Limb (tissue), 2 donors: ENCODE data around the gene ITGA7.

Experiments used
- DNase-seq, 2 donors: peaks; one replicate each; pipeline ENCODE4 v3.0.0-alpha.2; 2016; ENCODE audit errors: extremely low spot score in 2 of 2

Gene ITGA7

DNA sequence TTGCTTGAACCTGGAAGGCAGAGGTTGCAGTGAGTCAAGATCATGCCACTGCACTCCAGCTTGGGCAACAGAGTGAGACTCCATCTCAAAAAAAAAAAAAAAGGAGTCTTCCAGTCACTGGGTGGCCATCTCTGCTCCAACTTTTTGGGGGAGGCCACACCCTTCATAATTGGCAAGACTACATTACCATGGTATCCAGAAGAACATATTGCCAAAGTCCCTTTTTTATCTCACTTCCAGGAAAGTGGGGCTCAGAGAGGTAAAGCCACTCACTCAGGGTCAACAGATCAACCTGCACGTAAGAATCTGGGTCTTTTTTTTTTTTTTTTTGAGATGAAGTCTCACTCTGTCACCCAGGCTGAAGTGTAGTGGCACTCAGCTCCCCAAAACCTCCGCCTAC lies 26.2 kb upstream of the ITGA7 start:
- DNase-seq, result no peak

DNA sequence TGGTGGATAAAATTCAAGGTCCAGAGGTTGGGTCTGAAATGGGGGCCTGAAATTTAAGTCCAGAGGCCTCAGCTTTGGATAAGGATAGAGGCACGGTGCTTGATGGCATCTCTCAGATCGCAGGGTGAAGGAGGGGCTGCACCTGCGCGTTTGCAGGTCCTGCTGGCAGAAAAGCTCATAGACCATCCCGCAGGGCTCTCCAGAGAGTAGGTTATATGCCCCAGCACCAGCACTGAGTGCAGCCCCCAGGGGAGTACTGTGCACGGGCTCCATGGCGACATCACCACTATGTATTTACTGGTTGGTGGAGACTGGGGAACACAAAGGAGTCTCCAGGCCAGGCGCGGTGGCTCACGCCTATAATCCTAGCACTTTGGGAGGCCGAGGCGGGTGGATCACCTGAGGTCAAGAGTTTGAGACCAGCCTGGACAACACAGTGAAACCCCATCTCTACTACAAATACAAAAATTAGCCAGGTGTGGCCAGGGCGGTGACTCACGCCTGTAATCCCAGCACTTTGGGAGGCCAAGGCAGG lies 25.4 kb upstream of the ITGA7 start:
- no peak for DNase-seq

GRCh38 chr12:55732288-55732687 lies 24.6 kb upstream of the ITGA7 start:
- DNase-seq, result no peak

GRCh38 chr12:55729819-55730818 lies 22.4 kb upstream of the ITGA7 start:
- DNase-seq, result peak; percentile 67 to 78

DNA sequence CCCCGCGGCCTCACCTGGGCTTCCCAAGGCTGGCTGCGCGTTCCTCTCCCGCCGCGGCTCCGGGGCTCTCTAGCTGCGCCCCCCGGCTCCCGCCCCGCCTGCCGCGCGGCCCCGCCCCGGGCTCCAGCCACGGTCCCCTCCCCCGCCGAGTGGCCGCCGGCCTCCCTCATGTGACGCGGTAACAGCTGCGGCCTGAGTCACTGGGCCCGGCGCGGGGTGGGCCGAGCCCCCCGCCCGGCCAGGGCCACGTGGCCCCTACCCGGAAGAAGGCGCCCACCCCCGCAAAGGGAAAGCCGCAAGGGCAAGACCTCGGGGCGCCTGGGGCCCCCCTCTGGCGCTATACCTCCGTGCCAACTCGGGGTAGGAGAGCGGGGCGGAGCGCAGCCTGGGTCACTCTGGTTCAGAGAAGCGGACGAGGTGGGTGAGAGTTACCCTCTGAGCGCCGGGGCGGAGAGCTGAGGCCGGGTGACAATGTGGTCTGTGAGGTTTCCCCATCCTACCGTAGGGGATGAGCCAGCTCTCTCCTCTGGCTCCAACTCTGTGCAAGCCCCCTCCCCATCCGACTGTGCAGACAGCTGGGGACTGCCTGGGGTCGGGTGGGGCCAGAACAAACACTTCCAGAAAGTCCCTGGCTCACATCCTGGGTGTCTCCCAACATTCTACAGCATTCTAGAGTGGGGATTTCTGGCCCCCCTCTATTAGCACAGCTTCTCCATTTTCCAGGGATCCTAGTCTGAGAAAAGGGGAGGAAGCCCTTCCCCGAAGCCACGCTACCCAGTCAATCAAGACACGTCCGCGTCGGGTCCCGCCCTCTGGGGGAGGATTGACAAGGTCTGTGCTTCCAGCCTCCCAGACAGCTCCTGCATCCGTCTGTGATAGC lies 21.5 kb upstream of the ITGA7 start, which contains the start of gene CD63:
Gene CD63, minus strand, starts transcription at position 71 of the 880 bp plus-strand sequence. CDS start 668 bp downstream, outside the sequence.
- DNase-seq, result peak; percentile 93 to 94

GRCh38 chr12:55728186-55728938 lies 20.7 kb upstream of the ITGA7 start:
- peak in 1 of 2 donors; percentile 88 for DNase-seq

- no peak for DNase-seq
These were observed 20.0 kb upstream of the ITGA7 start for GRCh38 chr12:55727643-55728185.

GRCh38 chr12:55726971-55727370 lies 19.3 kb upstream of the ITGA7 start:
- DNase-seq, result no peak

GRCh38 chr12:55725556-55725955 lies 17.9 kb upstream of the ITGA7 start:
- DNase-seq, result no peak

- no peak for DNase-seq
These were observed 17.2 kb upstream of the ITGA7 start for GRCh38 chr12:55724940-55725309.

DNA sequence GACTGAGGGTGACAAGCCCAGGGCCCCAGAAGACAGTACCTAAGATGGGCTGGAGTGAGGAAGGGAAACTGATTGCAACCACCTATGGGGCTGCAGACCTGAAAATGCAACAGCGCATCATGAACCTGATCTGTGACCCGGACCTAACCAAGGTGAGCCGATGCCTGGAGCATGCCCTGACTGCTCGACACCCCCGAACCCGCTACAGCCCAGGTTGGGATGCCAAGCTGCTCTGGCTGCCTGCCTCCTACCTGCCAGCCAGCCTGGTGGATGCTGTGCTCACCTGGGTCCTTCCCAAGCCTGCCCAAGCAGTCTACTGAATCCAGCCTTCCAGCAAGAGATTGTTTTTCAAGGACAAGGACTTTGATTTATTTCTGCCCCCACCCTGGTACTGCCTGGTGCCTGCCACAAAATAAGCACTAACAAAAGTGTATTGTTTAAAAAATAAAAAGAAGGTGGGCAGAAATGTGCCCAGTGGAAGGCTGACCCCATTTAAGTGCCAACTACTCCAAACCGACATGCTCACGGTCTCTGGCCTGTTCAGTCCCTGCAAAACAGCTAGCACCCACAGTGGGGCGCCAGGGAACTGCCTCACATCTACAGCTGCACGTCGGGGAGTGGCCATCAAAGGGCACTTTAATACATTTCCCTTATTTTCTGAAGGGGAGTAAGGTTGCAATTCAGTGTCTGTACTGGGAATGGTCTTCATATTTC lies 16.7 kb upstream of the ITGA7 start:
- no peak for DNase-seq

GRCh38 chr12:55723516-55724225 lies 16.0 kb upstream of the ITGA7 start:
- no peak for DNase-seq

GRCh38 chr12:55722948-55723347 lies 15.2 kb upstream of the ITGA7 start:
- DNase-seq, result no peak

DNA sequence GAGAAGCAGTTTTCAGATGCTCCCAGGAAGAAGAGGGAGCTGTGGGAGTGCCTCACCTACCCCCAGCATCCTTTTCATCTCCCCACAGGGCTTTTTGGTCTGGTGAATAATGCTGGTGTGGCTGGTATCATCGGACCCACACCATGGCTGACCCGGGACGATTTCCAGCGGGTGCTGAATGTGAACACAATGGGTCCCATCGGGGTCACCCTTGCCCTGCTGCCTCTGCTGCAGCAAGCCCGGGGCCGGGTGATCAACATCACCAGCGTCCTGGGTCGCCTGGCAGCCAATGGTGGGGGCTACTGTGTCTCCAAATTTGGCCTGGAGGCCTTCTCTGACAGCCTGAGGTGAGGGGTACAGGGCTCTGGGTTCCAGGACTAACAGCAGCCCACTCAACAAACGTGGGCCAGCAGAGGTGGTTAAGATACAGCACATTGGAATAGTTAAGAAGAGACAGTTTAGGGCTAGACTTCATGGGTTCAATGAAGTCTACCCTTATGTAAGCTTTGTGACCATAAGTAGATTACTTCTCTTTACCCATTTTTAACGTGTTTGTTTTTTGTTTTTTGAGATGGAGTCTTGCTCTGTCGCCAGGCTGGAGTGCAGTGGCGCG lies 14.0 kb upstream of the ITGA7 start:
- no peak for DNase-seq

GRCh38 chr12:55720894-55721444 lies 13.3 kb upstream of the ITGA7 start:
- no peak for DNase-seq

- DNase-seq, result no peak
These were observed 12.4 kb upstream of the ITGA7 start, which contains the start of gene RDH5 for GRCh38 chr12:55720071-55720564. RDH5 (plus strand) TSS chr12:55720393; CDS start chr12:55721185, 792 bp downstream.

DNA sequence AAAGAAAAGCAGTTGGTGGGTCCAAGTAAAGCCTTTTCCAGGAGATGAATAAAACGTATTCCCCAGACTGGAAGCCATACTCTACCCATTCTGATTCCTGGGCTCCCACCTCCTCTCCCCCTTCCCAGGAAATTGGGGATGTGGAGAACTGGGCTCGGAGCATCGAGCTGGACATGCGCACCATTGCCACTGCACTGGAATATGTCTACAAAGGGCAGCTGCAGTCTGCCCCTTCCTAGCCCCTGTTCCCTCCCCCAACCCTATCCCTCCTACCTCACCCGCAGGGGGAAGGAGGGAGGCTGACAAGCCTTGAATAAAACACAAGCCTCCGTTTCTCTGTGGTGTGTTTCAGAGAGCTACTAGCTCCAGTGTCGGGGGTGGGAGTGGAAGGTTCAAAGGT lies 11.7 kb upstream of the ITGA7 start:
- no peak for DNase-seq

DNA sequence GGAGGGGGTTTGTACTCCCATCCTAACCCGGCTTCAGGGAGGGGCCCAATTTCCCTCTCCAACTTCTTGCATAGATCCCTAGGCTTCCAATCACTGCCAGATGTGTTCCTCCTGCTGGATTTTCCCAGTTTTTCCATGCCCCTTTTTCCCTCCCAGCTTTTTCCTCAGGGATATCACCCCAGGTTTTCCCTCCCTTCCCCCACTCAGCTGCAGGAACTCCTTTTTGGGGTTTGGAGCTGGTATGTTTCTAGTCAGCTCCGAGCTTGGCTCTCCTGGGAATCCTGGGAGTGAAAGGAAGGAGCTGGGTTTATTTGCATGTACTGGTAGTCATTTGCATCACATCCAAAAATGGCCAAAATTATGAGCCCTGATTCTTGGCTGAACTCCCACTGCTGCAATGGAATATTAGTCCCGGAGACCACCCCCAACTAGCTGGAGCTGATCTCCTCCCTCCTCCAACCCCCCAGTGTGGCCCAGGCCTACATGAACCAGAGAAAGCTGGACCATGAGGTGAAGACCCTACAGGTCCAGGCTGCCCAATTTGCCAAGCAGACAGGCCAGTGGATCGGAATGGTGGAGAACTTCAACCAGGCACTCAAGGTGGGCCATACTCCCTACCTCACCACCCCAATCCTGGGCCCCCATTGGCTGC lies 11.0 kb upstream of the ITGA7 start:
- no peak for DNase-seq
